Measurements from ENCODE around the gene TMEM163. TPM values are rescaled to one million over a fixed set of nuclear protein-coding genes. Genes with fewer than 3 reads are reported as not detected.

The TMEM163 gene
- total RNA-seq, 6 experiments from 2014 or later: 0.06 to 0.20 (median 0.07) TPM; not detected in 3

GRCh38 chr2:134700730-134701129 lies 18.1 kb downstream of the TMEM163 start:
- no peak for DNase-seq
- H3K4me1 ChIP-seq: no peaks in the 10 kb centered on the region
- no peak overlapping the region for H3K4me3 ChIP-seq
- TF ChIP-seq POLR2A (IDR thresholded peaks at IDR 0.05) (no peak), CTCF (IDR thresholded peaks at IDR 0.05) (no peak)
- no peaks in the 10 kb centered on the region for H3K36me3 ChIP-seq
- intact Hi-C loops (cut with DNase I): no loop called here
- H3K27ac ChIP-seq: no peak overlapping the region
- no peaks in the 10 kb centered on the region for H3K27me3 ChIP-seq
- H3K9me3 ChIP-seq: no peaks in the 10 kb centered on the region
- ATAC-seq: no peak
- 81% methylated on average over 4 of the region's 5 CpGs for WGBS (ENCODE audit: insufficient coverage, low coverage, low lambda C conversion rate, missing lambda C conversion rate)

GRCh38 chr2:134694411-134694810 lies 24.4 kb downstream of the TMEM163 start:
- no peak for TF ChIP-seq CTCF (IDR thresholded peaks at IDR 0.05)
- no peak for TF ChIP-seq POLR2A (IDR thresholded peaks at IDR 0.05)
- H3K36me3 ChIP-seq: no peaks in the 10 kb centered on the region
- intact Hi-C loops (cut with DNase I): no loop called here

GRCh38 chr2:134693359-134694330 lies 25.2 kb downstream of the TMEM163 start:
- 77% methylated on average over 4 of the region's 6 CpGs for WGBS (ENCODE audit: insufficient coverage, low coverage, low lambda C conversion rate, missing lambda C conversion rate)
- no peak for ATAC-seq
- Histone ChIP-seq H3K27ac (no peak overlapping the region), H3K27me3 (no peaks in the 10 kb centered on the region), H3K4me3 (no peak overlapping the region), H3K36me3 (no peaks in the 10 kb centered on the region), H3K9me3 (no peaks in the 10 kb centered on the region), H3K4me1 (no peaks in the 10 kb centered on the region)
- no peak for TF ChIP-seq CTCF (IDR thresholded peaks at IDR 0.05)
- no peak for TF ChIP-seq POLR2A (IDR thresholded peaks at IDR 0.05)
- DNase-seq: no peak
- intact Hi-C loops (cut with DNase I): no loop called here

More at GRCh38 chr2:134694411-134694810, 24.4 kb downstream of the TMEM163 start:
- no peak for DNase-seq
- no peak for ATAC-seq
- H3K27me3 ChIP-seq: no peaks in the 10 kb centered on the region
- H3K27ac ChIP-seq: no peak overlapping the region
- H3K9me3 ChIP-seq: no peaks in the 10 kb centered on the region
- H3K4me3 ChIP-seq: no peak overlapping the region
- no peaks in the 10 kb centered on the region for H3K4me1 ChIP-seq

- H3K9me3 ChIP-seq: no peaks in the 10 kb centered on the region
- ATAC-seq (peak in 2 of 4 donors; percentile 27 to 33), DNase-seq (no peak)
- WGBS (ENCODE audit: insufficient coverage, low coverage, low lambda C conversion rate, missing lambda C conversion rate): 29% methylated on average over 5 of the region's 5 CpGs
- H3K4me3 ChIP-seq: no peak overlapping the region
- TF ChIP-seq CTCF (IDR thresholded peaks at IDR 0.05) (no peak), POLR2A (IDR thresholded peaks at IDR 0.05) (no peak)
- no peaks in the 10 kb centered on the region for H3K27me3 ChIP-seq
- no peak overlapping the region for H3K27ac ChIP-seq
- intact Hi-C loops (cut with DNase I): no loop called here
- H3K4me1 ChIP-seq: no peaks in the 10 kb centered on the region
- H3K36me3 ChIP-seq: no peaks in the 10 kb centered on the region
Observed at GRCh38 chr2:134692499-134692898, 26.3 kb downstream of the TMEM163 start.
